Measurements from ENCODE around the gene CELF1. TPM values are rescaled to one million over a fixed set of nuclear protein-coding genes. Genes with fewer than 3 reads are reported as not detected.

The CELF1 gene
- total and polyA plus RNA-seq, 2 experiments from 2014 or later, result 124 to 233 TPM

DNA sequence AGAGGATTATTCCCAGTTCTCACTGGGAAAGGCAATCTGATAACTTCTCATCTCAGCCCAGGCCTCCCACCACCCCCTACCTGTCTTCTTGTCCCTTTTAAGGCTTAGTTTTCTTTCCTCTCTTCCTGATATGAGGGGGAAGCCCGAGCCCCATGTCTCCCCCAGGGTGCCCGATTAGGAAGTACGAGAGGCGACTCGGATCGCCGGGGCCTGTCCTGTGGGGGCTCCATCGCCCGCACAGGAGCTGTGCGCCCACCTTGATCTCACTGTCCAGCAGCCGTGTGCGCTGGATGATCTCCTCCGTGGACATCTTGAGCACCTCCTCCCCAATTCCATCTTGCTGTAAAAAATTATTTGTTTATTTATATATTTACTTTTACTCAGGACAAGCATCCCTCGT is 127.3 kb downstream of the CELF1 start:
- ATAC-seq (peak; percentile 7; the same call in 2 of the 3 replicates), DNase-seq (ENCODE audit: low spot score) (no peak)
- peaks cover 18% of the 10 kb centered on the region for H3K27me3 Mint-ChIP-seq (ENCODE audit: insufficient read depth, low read depth, poor library complexity)
- H3K79me2 ChIP-seq (replicated peaks; ENCODE audit: insufficient read depth), result peaks cover 16% of the 10 kb centered on the region
- H3K36me3 Mint-ChIP-seq (ENCODE audit: low read depth), result peaks cover 56% of the 10 kb centered on the region
- H3K4me3 Mint-ChIP-seq, result peak overlapping the region; percentile 100
- no peaks in the 10 kb centered on the region for H3K27me3 ChIP-seq (ENCODE audit: insufficient read depth)
- no peaks in the 10 kb centered on the region for H4K20me1 ChIP-seq (replicated peaks; ENCODE audit: insufficient read depth)
- no peak for TF ChIP-seq EZH2phosphoT487 (IDR thresholded peaks at IDR 0.05; ENCODE audit: unreplicated experiment)
- TF ChIP-seq, protein P1, sequence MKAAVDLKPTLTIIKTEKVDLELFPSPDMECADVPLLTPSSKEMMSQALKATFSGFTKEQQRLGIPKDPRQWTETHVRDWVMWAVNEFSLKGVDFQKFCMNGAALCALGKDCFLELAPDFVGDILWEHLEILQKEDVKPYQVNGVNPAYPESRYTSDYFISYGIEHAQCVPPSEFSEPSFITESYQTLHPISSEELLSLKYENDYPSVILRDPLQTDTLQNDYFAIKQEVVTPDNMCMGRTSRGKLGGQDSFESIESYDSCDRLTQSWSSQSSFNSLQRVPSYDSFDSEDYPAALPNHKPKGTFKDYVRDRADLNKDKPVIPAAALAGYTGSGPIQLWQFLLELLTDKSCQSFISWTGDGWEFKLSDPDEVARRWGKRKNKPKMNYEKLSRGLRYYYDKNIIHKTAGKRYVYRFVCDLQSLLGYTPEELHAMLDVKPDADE (IDR thresholded peaks at IDR 0.05), result no peak
- TF ChIP-seq STAT1 (IDR thresholded peaks at IDR 0.05; ENCODE audit: unreplicated experiment), result no peak
- TF ChIP-seq ZNF114 (CRISPR knock-in tag; IDR thresholded peaks at IDR 0.05), result no peak
- no peak for TF ChIP-seq EZH2 (IDR thresholded peaks at IDR 0.05; ENCODE audit: low read depth, unreplicated experiment)
- H3K4me2 ChIP-seq, result peak overlapping the region; percentile 99
- H3K36me3 ChIP-seq (ENCODE audit: insufficient read depth), result peaks cover 12% of the 10 kb centered on the region
- peaks cover 6% of the 10 kb centered on the region for H3K4me1 ChIP-seq (ENCODE audit: insufficient read depth)
- peak overlapping the region; percentile 91 for H2AFZ ChIP-seq
- H3K4me3 ChIP-seq, result peak overlapping the region; percentile 77
- H3K27ac Mint-ChIP-seq, result peak overlapping the region; percentile 100
- H3K9me2 ChIP-seq (ENCODE audit: insufficient read depth), result no peaks in the 10 kb centered on the region
- peaks cover 7% of the 10 kb centered on the region for H3K4me1 Mint-ChIP-seq
- H3K27ac ChIP-seq (ENCODE audit: low read depth), result peak overlapping the region; percentile 82; the same call in 1 of the 2 replicates
- H3K9me3 Mint-ChIP-seq, result no peaks in the 10 kb centered on the region
- H3F3A ChIP-seq (replicated peaks; ENCODE audit: low read depth), result peaks cover 7% of the 10 kb centered on the region; the same call in 1 of the 2 replicates

DNA sequence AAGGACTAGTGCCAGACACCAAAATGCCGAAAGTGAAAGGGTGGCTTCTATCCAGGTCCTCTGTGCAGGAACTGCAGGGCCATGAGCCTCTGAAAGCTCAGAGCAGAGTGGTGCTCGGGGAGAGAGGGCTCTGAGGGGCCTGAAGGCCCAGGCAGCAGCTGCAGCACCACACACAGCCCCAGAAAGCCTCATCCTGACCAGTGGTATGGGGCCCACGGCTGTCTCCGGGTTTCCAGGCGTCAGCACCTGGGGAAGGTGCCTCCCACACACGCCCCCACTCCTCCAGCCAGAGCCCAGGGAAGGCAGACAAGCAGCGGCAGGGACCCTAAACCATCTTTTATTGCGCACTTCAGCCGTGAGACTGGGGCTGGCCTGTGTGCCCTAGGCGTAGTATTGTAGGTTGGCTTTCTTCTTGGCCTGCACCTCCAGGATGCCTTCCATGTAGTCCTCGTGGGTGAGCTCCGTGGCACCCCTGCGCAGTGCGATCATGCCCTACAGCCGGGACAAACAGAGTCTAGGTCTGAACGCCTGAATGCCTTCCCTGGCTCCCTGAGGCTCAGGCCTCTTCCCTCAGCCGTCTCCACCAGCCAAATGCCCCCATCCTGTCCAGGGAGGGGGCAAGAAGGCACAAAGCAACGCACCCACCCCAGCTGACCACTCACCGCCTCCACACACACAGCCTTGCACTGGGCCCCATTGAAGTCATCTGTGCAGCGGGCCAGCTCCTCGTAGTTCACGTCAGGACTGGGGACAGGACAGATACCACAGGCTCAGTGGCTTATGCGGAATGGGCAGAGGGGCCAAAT is 134.3 kb downstream of the CELF1 start:
- Mint-ChIP-seq H3K27ac (no peak overlapping the region), H3K9me3 (no peaks in the 10 kb centered on the region), H3K27me3 (ENCODE audit: insufficient read depth, low read depth, poor library complexity) (peaks cover 14% of the 10 kb centered on the region), H3K4me1 (no peaks in the 10 kb centered on the region; the same call in 2 of the 3 replicates), H3K4me3 (no peak overlapping the region), H3K36me3 (ENCODE audit: low read depth) (peaks cover 69% of the 10 kb centered on the region)
- H3K27ac ChIP-seq (ENCODE audit: low read depth), result no peak overlapping the region
- H3K27me3 ChIP-seq (ENCODE audit: insufficient read depth), result no peaks in the 10 kb centered on the region
- no peak overlapping the region for H2AFZ ChIP-seq
- DNase-seq (ENCODE audit: low spot score), result no peak
- ATAC-seq, result no peak
- H3K36me3 ChIP-seq (ENCODE audit: insufficient read depth), result peaks cover 18% of the 10 kb centered on the region
- H3K79me2 ChIP-seq (replicated peaks; ENCODE audit: insufficient read depth), result no peaks in the 10 kb centered on the region
- H3F3A ChIP-seq (replicated peaks; ENCODE audit: low read depth), result peaks cover 9% of the 10 kb centered on the region
- no peak overlapping the region for H3K4me3 ChIP-seq
- H3K4me1 ChIP-seq (ENCODE audit: insufficient read depth), result no peaks in the 10 kb centered on the region
- H4K20me1 ChIP-seq (replicated peaks; ENCODE audit: insufficient read depth), result no peaks in the 10 kb centered on the region
- no peaks in the 10 kb centered on the region for H3K9me2 ChIP-seq (ENCODE audit: insufficient read depth)
- H3K4me2 ChIP-seq, result no peak overlapping the region
- no peak for TF ChIP-seq CREB1 (CRISPR knock-in tag; IDR thresholded peaks at IDR 0.05; ENCODE audit: low read depth)
- no peak for TF ChIP-seq ZNF114 (CRISPR knock-in tag; IDR thresholded peaks at IDR 0.05)
- TF ChIP-seq, protein P2, sequence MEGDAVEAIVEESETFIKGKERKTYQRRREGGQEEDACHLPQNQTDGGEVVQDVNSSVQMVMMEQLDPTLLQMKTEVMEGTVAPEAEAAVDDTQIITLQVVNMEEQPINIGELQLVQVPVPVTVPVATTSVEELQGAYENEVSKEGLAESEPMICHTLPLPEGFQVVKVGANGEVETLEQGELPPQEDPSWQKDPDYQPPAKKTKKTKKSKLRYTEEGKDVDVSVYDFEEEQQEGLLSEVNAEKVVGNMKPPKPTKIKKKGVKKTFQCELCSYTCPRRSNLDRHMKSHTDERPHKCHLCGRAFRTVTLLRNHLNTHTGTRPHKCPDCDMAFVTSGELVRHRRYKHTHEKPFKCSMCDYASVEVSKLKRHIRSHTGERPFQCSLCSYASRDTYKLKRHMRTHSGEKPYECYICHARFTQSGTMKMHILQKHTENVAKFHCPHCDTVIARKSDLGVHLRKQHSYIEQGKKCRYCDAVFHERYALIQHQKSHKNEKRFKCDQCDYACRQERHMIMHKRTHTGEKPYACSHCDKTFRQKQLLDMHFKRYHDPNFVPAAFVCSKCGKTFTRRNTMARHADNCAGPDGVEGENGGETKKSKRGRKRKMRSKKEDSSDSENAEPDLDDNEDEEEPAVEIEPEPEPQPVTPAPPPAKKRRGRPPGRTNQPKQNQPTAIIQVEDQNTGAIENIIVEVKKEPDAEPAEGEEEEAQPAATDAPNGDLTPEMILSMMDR (conservative IDR thresholded peaks at IDR 0.05; ENCODE audit: low read depth in 2 of 2), result no peak
- TF ChIP-seq, protein P3, sequence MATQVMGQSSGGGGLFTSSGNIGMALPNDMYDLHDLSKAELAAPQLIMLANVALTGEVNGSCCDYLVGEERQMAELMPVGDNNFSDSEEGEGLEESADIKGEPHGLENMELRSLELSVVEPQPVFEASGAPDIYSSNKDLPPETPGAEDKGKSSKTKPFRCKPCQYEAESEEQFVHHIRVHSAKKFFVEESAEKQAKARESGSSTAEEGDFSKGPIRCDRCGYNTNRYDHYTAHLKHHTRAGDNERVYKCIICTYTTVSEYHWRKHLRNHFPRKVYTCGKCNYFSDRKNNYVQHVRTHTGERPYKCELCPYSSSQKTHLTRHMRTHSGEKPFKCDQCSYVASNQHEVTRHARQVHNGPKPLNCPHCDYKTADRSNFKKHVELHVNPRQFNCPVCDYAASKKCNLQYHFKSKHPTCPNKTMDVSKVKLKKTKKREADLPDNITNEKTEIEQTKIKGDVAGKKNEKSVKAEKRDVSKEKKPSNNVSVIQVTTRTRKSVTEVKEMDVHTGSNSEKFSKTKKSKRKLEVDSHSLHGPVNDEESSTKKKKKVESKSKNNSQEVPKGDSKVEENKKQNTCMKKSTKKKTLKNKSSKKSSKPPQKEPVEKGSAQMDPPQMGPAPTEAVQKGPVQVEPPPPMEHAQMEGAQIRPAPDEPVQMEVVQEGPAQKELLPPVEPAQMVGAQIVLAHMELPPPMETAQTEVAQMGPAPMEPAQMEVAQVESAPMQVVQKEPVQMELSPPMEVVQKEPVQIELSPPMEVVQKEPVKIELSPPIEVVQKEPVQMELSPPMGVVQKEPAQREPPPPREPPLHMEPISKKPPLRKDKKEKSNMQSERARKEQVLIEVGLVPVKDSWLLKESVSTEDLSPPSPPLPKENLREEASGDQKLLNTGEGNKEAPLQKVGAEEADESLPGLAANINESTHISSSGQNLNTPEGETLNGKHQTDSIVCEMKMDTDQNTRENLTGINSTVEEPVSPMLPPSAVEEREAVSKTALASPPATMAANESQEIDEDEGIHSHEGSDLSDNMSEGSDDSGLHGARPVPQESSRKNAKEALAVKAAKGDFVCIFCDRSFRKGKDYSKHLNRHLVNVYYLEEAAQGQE (IDR thresholded peaks at IDR 0.05; ENCODE audit: unreplicated experiment), result no peak
- TF ChIP-seq, protein P1 (IDR thresholded peaks at IDR 0.05), result no peak
- TF ChIP-seq NANOG (IDR thresholded peaks at IDR 0.05; ENCODE audit: borderline replicate concordance), result no peak
- TF ChIP-seq EZH2phosphoT487 (IDR thresholded peaks at IDR 0.05; ENCODE audit: unreplicated experiment), result no peak
- no peak for TF ChIP-seq JUNB (IDR thresholded peaks at IDR 0.05; ENCODE audit: unreplicated experiment)
- no peak for TF ChIP-seq ZNF331 (CRISPR knock-in tag; IDR thresholded peaks at IDR 0.05; ENCODE audit: low read depth)
- TF ChIP-seq STAT1 (IDR thresholded peaks at IDR 0.05; ENCODE audit: unreplicated experiment), result no peak

Measured in GM23338 (cell line).